ENCODE results near the gene KMT2E. TPM values are rescaled to one million over a fixed set of nuclear protein-coding genes. Genes with fewer than 3 reads are reported as not detected.

Gene KMT2E
- total and polyA plus RNA-seq, 2 experiments from 2014 or later, result 78.4 to 131 TPM

GRCh38 chr7:104980440-104980839 is 33.6 kb upstream of the KMT2E start:
- Histone ChIP-seq H3K27me3 (no peaks in the 10 kb centered on the region), H3K9me3 (ENCODE audit: low read depth) (no peaks in the 10 kb centered on the region), H3K4me1 (ENCODE audit: low read depth) (peaks cover 39% of the 10 kb centered on the region), H3K27ac (peak overlapping the region; percentile 55), H3K4me3 (no peak overlapping the region), H3K36me3 (no peaks in the 10 kb centered on the region)
- no peak for DNase-seq (ENCODE audit: low read depth in 1 of 2, low spot score in 1 of 2)
- no peak for TF ChIP-seq CTCF (IDR thresholded peaks at IDR 0.05; ENCODE audit: low read depth, low read length)

GRCh38 chr7:104980841-104981671 is 32.9 kb upstream of the KMT2E start:
- peak; percentile 66 to 81 for DNase-seq (ENCODE audit: low read depth in 1 of 2, low spot score in 1 of 2)
- TF ChIP-seq CTCF (IDR thresholded peaks at IDR 0.05; ENCODE audit: low read depth, low read length), result peak; percentile 54
- Histone ChIP-seq H3K4me1 (ENCODE audit: low read depth) (peaks cover 39% of the 10 kb centered on the region), H3K9me3 (ENCODE audit: low read depth) (no peaks in the 10 kb centered on the region), H3K27ac (peak overlapping the region; percentile 94), H3K36me3 (no peaks in the 10 kb centered on the region), H3K4me3 (no peak overlapping the region), H3K27me3 (no peaks in the 10 kb centered on the region)

GRCh38 chr7:104981672-104982037 is 32.4 kb upstream of the KMT2E start:
- Histone ChIP-seq H3K4me1 (ENCODE audit: low read depth) (peaks cover 39% of the 10 kb centered on the region), H3K27ac (peak overlapping the region; percentile 94), H3K36me3 (no peaks in the 10 kb centered on the region), H3K4me3 (peak overlapping the region; percentile 3), H3K9me3 (ENCODE audit: low read depth) (no peaks in the 10 kb centered on the region), H3K27me3 (no peaks in the 10 kb centered on the region)
- TF ChIP-seq CTCF (IDR thresholded peaks at IDR 0.05; ENCODE audit: low read depth, low read length), result no peak
- no peak for DNase-seq (ENCODE audit: low read depth in 1 of 2, low spot score in 1 of 2)

- Histone ChIP-seq H3K27ac (peak overlapping the region; percentile 94), H3K27me3 (no peaks in the 10 kb centered on the region), H3K4me3 (no peak overlapping the region), H3K9me3 (ENCODE audit: low read depth) (no peaks in the 10 kb centered on the region), H3K4me1 (ENCODE audit: low read depth) (peaks cover 39% of the 10 kb centered on the region), H3K36me3 (no peaks in the 10 kb centered on the region)
- DNase-seq (ENCODE audit: low read depth in 1 of 2, low spot score in 1 of 2), result peak in 1 of 2 donors; percentile 39
- TF ChIP-seq CTCF (IDR thresholded peaks at IDR 0.05; ENCODE audit: low read depth, low read length), result no peak
Observed at GRCh38 chr7:104982308-104983075, 31.5 kb upstream of the KMT2E start.

GRCh38 chr7:104983076-104983577 is 30.9 kb upstream of the KMT2E start:
- no peak for DNase-seq (ENCODE audit: low read depth in 1 of 2, low spot score in 1 of 2)
- peak overlapping the region; percentile 41 for H3K4me3 ChIP-seq
- H3K27me3 ChIP-seq, result no peaks in the 10 kb centered on the region
- peaks cover 40% of the 10 kb centered on the region for H3K4me1 ChIP-seq (ENCODE audit: low read depth)
- no peak for TF ChIP-seq CTCF (IDR thresholded peaks at IDR 0.05; ENCODE audit: low read depth, low read length)
- H3K9me3 ChIP-seq (ENCODE audit: low read depth), result no peaks in the 10 kb centered on the region
- H3K36me3 ChIP-seq, result no peaks in the 10 kb centered on the region
- peak overlapping the region; percentile 94 for H3K27ac ChIP-seq
